ENCODE measurements around the gene TMEM101.
"Not testable (repeated sequence)": the region's sequence is repeated elsewhere in the genome, so short reads cannot be mapped to it uniquely, and the experiment has no call there.

The TMEM101 gene

GRCh38 chr17:44014437-44015172, at the start of gene TMEM101:
TSS of gene TMEM101 (minus strand) at chr17:44014963. CDS start at chr17:44014952, 11 bp downstream.
- DNase-seq (ENCODE audit: low read depth in 2 of 2): peak; percentile 70 to 86

GRCh38 chr17:44063704-44064639, 49.2 kb upstream of the TMEM101 start:
- no peak for DNase-seq (ENCODE audit: low read depth in 2 of 2)

- DNase-seq (ENCODE audit: low read depth in 2 of 2): no peak
Observed at GRCh38 chr17:44062871-44063270, 48.1 kb upstream of the TMEM101 start.

GRCh38 chr17:44061446-44061845, 46.7 kb upstream of the TMEM101 start:
- DNase-seq (ENCODE audit: low read depth in 2 of 2): no peak

GRCh38 chr17:44059101-44059892, 44.5 kb upstream of the TMEM101 start:
- no peak for DNase-seq (ENCODE audit: low read depth in 2 of 2)

- DNase-seq (ENCODE audit: low read depth in 2 of 2): no peak
Observed at GRCh38 chr17:44053125-44053872, 38.5 kb upstream of the TMEM101 start.

GRCh38 chr17:44049294-44050060, 34.7 kb upstream of the TMEM101 start:
- no peak for DNase-seq (ENCODE audit: low read depth in 2 of 2)

GRCh38 chr17:44046893-44047292, 32.1 kb upstream of the TMEM101 start:
- not testable (repeated sequence) for DNase-seq (ENCODE audit: low read depth in 2 of 2)

- DNase-seq (ENCODE audit: low read depth in 2 of 2): no peak
Observed at GRCh38 chr17:44045486-44045885, 30.7 kb upstream of the TMEM101 start.

- DNase-seq (ENCODE audit: low read depth in 2 of 2): no peak
Observed at GRCh38 chr17:44044071-44044470, 29.3 kb upstream of the TMEM101 start.

- no peak for DNase-seq (ENCODE audit: low read depth in 2 of 2)
Observed at GRCh38 chr17:44043272-44043696, 28.5 kb upstream of the TMEM101 start.

GRCh38 chr17:44039829-44040635, 25.3 kb upstream of the TMEM101 start:
- DNase-seq (ENCODE audit: low read depth in 2 of 2): no peak

- no peak for DNase-seq (ENCODE audit: low read depth in 2 of 2)
Observed at GRCh38 chr17:44038604-44039011, 23.8 kb upstream of the TMEM101 start.

GRCh38 chr17:44037471-44037870, 22.7 kb upstream of the TMEM101 start:
- DNase-seq (ENCODE audit: low read depth in 2 of 2): no peak

- not testable (repeated sequence) for DNase-seq (ENCODE audit: low read depth in 2 of 2)
Observed at GRCh38 chr17:44034688-44035087, 19.9 kb upstream of the TMEM101 start.

GRCh38 chr17:44033861-44034408, 19.2 kb upstream of the TMEM101 start:
- DNase-seq (ENCODE audit: low read depth in 2 of 2): no peak

GRCh38 chr17:44030482-44030881, 15.7 kb upstream of the TMEM101 start:
- no peak for DNase-seq (ENCODE audit: low read depth in 2 of 2)

GRCh38 chr17:44029736-44030135, 15.0 kb upstream of the TMEM101 start:
- DNase-seq (ENCODE audit: low read depth in 2 of 2): no peak

GRCh38 chr17:44024853-44025252, 10.1 kb upstream of the TMEM101 start:
- DNase-seq (ENCODE audit: low read depth in 2 of 2): no peak

Data from activated CD8-positive, alpha-beta memory T cell treated with anti-CD3 and anti-CD28 coated beads for 4 hours (primary cell).